H9 (cell line): ENCODE measurements around the gene PREX1. TPM values are rescaled to one million over a fixed set of nuclear protein-coding genes. Genes with fewer than 3 reads are reported as not detected.

Source experiments
- DNase-seq: peaks from one replicate; pipeline ENCODE4 v3.0.0-alpha.2; 2017
- H2AFZ ChIP-seq: one replicate; pipeline ENCODE4 v1.6.1; 2013; ENCODE audit warnings: mild to moderate bottlenecking, low read length, control low read depth, moderate library complexity
- H2AK5ac ChIP-seq: 2 replicates; pipeline ENCODE4 v1.6.1; 2013; ENCODE audit warnings: low read length, control low read depth, mixed read lengths; ENCODE audit not compliant: insufficient read length
- H2BK120ac ChIP-seq: one replicate; pipeline ENCODE4 v1.6.1; 2013; ENCODE audit warnings: low read depth, mild to moderate bottlenecking, low read length, control low read depth, inconsistent platforms; ENCODE audit not compliant: poor library complexity, severe bottlenecking
- H2BK12ac ChIP-seq: 2 replicates; pipeline ENCODE4 v1.6.1; 2013; ENCODE audit warnings: low read length, control low read depth, mixed read lengths, low read depth; ENCODE audit not compliant: insufficient read length
- H2BK15ac ChIP-seq: 2 replicates; pipeline ENCODE4 v1.6.1; 2013; ENCODE audit warnings: low read depth, low read length, control low read depth
- H2BK20ac ChIP-seq: one replicate; pipeline ENCODE4 v1.6.1; 2013; ENCODE audit warnings: low read depth, mild to moderate bottlenecking, low read length, control low read depth, inconsistent platforms; ENCODE audit not compliant: poor library complexity, severe bottlenecking
- H2BK5ac ChIP-seq: 2 replicates; pipeline ENCODE4 v1.6.1; 2013; ENCODE audit warnings: low read length, control low read depth, mixed read lengths; ENCODE audit not compliant: insufficient read length
- H3K14ac ChIP-seq: 2 replicates; pipeline ENCODE4 v1.6.1; 2013; ENCODE audit warnings: low read length, control low read depth; ENCODE audit not compliant: insufficient read depth
- H3K18ac ChIP-seq: 2 replicates; pipeline ENCODE4 v1.6.1; 2013; ENCODE audit warnings: low read depth, mild to moderate bottlenecking, mixed read lengths, low read length, control low read depth; ENCODE audit not compliant: insufficient read length
- H3K23ac ChIP-seq: 2 replicates; pipeline ENCODE4 v1.6.1; 2013; ENCODE audit warnings: low read length, control low read depth, mixed read lengths, low read depth; ENCODE audit not compliant: insufficient read length
- H3K23me2 ChIP-seq: 2 replicates; pipeline ENCODE4 v1.6.1; 2013; ENCODE audit warnings: low read depth, mild to moderate bottlenecking, mixed read lengths, low read length, control low read depth; ENCODE audit not compliant: insufficient read length, poor library complexity, severe bottlenecking
- H3K27ac ChIP-seq: 2 replicates; pipeline ENCODE4 v1.5.1; 2013; ENCODE audit warnings: low read length, control low read depth, mixed read lengths, low read depth; ENCODE audit not compliant: insufficient read length
- H3K27me3 ChIP-seq: 2 replicates; pipeline ENCODE4 v1.6.1; 2013; ENCODE audit warnings: low read length, control low read depth, inconsistent platforms; ENCODE audit not compliant: insufficient read depth
- H3K4ac ChIP-seq: 2 replicates; pipeline ENCODE4 v1.6.1; 2013; ENCODE audit warnings: low read depth, mild to moderate bottlenecking, control low read depth, inconsistent platforms, low read length, moderate library complexity
- H3K4me1 ChIP-seq: 2 replicates; pipeline ENCODE4 v1.6.1; 2013; ENCODE audit warnings: low read length, control low read depth, inconsistent platforms; ENCODE audit not compliant: insufficient read depth
- H3K4me2 ChIP-seq: 2 replicates; pipeline ENCODE4 v1.6.1; 2013; ENCODE audit warnings: low read length, control low read depth, mixed read lengths; ENCODE audit not compliant: insufficient read length, insufficient read depth
- H3K56ac ChIP-seq: 2 replicates; pipeline ENCODE4 v1.6.1; 2013; ENCODE audit warnings: low read depth, mild to moderate bottlenecking, mixed read lengths, low read length, control low read depth; ENCODE audit not compliant: insufficient read length
- H3K79me1 ChIP-seq: 2 replicates; pipeline ENCODE4 v1.6.1; 2013; ENCODE audit warnings: low read depth, mild to moderate bottlenecking, moderate library complexity, low read length, control low read depth, inconsistent platforms; ENCODE audit not compliant: insufficient read depth, poor library complexity, severe bottlenecking
- H3K79me2 ChIP-seq: 2 replicates; pipeline ENCODE4 v1.6.1; 2013; ENCODE audit warnings: low read length, control low read depth, inconsistent platforms; ENCODE audit not compliant: insufficient read depth
- H3K9ac ChIP-seq: 2 replicates; pipeline ENCODE4 v1.6.1; 2013; ENCODE audit warnings: low read length, control low read depth, mixed read lengths; ENCODE audit not compliant: insufficient read length; ENCODE audit errors: extremely low read depth
- H3K9me3 ChIP-seq: one replicate; pipeline ENCODE4 v1.6.1; 2013; ENCODE audit warnings: low read depth, low read length, inconsistent platforms; ENCODE audit not compliant: control insufficient read depth
- H3T11ph ChIP-seq: one replicate; pipeline ENCODE4 v1.6.1; 2013; ENCODE audit warnings: mild to moderate bottlenecking, low read length, control low read depth, inconsistent platforms
- H4K20me1 ChIP-seq: one replicate; pipeline ENCODE4 v1.6.1; 2013; ENCODE audit not compliant: control insufficient read depth, insufficient read length, insufficient read depth
- H4K5ac ChIP-seq: 2 replicates; pipeline ENCODE4 v1.6.1; 2013; ENCODE audit warnings: low read depth, mild to moderate bottlenecking, mixed read lengths, low read length, control low read depth; ENCODE audit not compliant: insufficient read length
- H4K8ac ChIP-seq: replicated peaks from 2 replicates; pipeline ENCODE4 v1.6.1; 2013; ENCODE audit warnings: low read length, control low read depth, mixed read lengths, low read depth; ENCODE audit not compliant: insufficient read length
- H4K91ac ChIP-seq: 2 replicates; pipeline ENCODE4 v1.6.1; 2013; ENCODE audit warnings: low read depth, mild to moderate bottlenecking, moderate library complexity, mixed read lengths, low read length, control low read depth; ENCODE audit not compliant: insufficient read length
- H3K27ac Mint-ChIP-seq, 3 experiments: 2 replicates in 2 of 3; 3 replicates in 1 of 3; pipeline ENCODE4 v1.8.0; 2020 to 2021; ENCODE audit warnings: mixed read lengths in 3 of 3, mild to moderate bottlenecking in 1 of 3, moderate library complexity in 1 of 3
- H3K27me3 Mint-ChIP-seq: 2 replicates; pipeline ENCODE4 v1.8.0; 2021; ENCODE audit warnings: low read depth, mild to moderate bottlenecking, moderate library complexity, mixed read lengths
- H3K36me3 Mint-ChIP-seq, 3 experiments: 2 replicates in 2 of 3; 3 replicates in 1 of 3; pipeline ENCODE4 v1.8.0; 2020 to 2021; ENCODE audit warnings: low read depth in 3 of 3, mixed read lengths in 3 of 3; ENCODE audit not compliant: insufficient read depth in 1 of 3
- H3K4me1 Mint-ChIP-seq, 2 experiments: 2 replicates each; pipeline ENCODE4 v1.8.0; 2020; ENCODE audit warnings: mixed read lengths in 2 of 2
- H3K4me3 Mint-ChIP-seq, 2 experiments: 2 replicates in 1 of 2; 3 replicates in 1 of 2; pipeline ENCODE4 v1.8.0; 2020 to 2021; ENCODE audit warnings: mild to moderate bottlenecking in 2 of 2, mixed read lengths in 2 of 2, moderate library complexity in 1 of 2
- H3K9me3 Mint-ChIP-seq, 2 experiments: 2 replicates in 1 of 2; 3 replicates in 1 of 2; pipeline ENCODE4 v1.8.0; 2020; ENCODE audit warnings: mild to moderate bottlenecking in 2 of 2, mixed read lengths in 2 of 2, moderate library complexity in 1 of 2
- CTCF ChIP-seq: fragments of 200-600 bp; sonication (generic); conservative IDR thresholded peaks from 3 replicates; pipeline ENCODE4 v1.8.0; 2021; ENCODE audit warnings: antibody characterized with exemption, mild to moderate bottlenecking
- WGBS: extraction: QIAGEN DNeasy Blood & Tissue Kit; methylation state at CpG from one replicate; pipeline ENCODE4 v1.1.7; 2013; ENCODE audit warnings: missing lambda C conversion rate, low lambda C conversion rate, mixed read lengths; ENCODE audit not compliant: insufficient read length; ENCODE audit errors: extremely low coverage; 5-methylcytosine and 5-hydroxymethylcytosine counted together
- total RNA-seq: library from RNA; stranded (reverse); gene quantifications from 2 replicates; pipeline ENCODE4 v1.2.1, GENCODE V29; 2021

The PREX1 gene
- total RNA-seq, 1 experiment from 2014 or later, result 6.6 TPM

DNA sequence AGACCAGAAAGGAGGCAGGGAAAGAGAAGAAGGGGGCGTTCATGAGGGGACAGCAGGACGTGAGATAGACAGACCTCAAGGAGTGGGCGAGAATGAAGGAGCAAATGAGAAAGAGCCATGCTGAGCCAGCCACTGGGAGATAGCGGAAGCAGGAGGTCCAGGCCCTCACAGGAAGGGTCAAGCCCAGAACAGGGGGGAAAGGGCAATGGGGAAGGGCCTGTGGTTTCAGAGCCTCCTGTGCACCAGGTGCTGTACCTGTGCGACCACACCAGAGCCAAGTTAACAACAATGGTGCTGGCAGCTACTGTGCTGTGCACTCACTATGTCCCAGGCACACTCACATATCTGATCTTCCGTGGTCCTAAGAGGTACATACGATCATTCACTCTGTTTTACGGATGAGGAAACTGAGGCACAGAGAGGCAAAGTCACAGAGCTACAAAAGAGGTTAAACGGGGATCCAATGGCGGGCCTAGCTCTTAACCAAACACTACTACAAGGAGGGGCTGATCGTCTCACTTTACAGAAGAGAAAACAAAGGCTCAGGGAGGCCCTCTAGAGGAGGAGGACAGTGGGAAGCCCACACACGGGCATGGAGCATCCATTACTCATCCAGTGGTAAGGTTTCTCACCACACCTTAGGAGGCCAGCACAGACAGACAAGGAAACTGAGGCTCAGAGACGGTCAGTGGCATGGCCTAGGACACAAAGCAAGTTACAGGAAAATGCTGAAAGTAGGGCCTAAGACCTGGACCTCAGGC lies 129.1 kb downstream of the PREX1 start:
- Histone ChIP-seq H3K4me1 (no peaks in the 10 kb centered on the region), H3K79me2 (no peaks in the 10 kb centered on the region), H2BK12ac (no peak overlapping the region), H3K14ac (no peak overlapping the region; the same call in 1 of the 2 replicates), H3K27me3 (no peaks in the 10 kb centered on the region), H3K9ac (no peak overlapping the region), H4K5ac (no peak overlapping the region), H3K23me2 (no peaks in the 10 kb centered on the region), H2BK15ac (no peak overlapping the region), H3K23ac (no peak overlapping the region), H3K27ac (no peak overlapping the region), H4K91ac (no peak overlapping the region), H4K20me1 (no peaks in the 10 kb centered on the region), H2BK5ac (no peak overlapping the region), H4K8ac (peak overlapping the region; percentile 40), H3K79me1 (no peaks in the 10 kb centered on the region), H3K9me3 (no peaks in the 10 kb centered on the region), H2AK5ac (no peak overlapping the region), H2AFZ (no peak overlapping the region), H3T11ph (no peak overlapping the region), H3K4me2 (no peak overlapping the region), H3K56ac (no peak overlapping the region), H3K18ac (peak overlapping the region; percentile 52), H2BK20ac (no peak overlapping the region), H3K4ac (no peak overlapping the region), H2BK120ac (no peak overlapping the region)
- no peaks in the 10 kb centered on the region; a peak in 1 of 7 replicates for H3K36me3 Mint-ChIP-seq
- H3K9me3 Mint-ChIP-seq, result no peaks in the 10 kb centered on the region
- H3K27ac Mint-ChIP-seq, result peak overlapping the region in 1 of 3 experiments; percentile 6; a peak in 2 of 7 replicates
- no CpG with 5 or more reads among the region's 13 CpGs for WGBS
- TF ChIP-seq CTCF, result peak; percentile 61
- DNase-seq, result peak; percentile 47
- peaks cover 5 to 6% of the 10 kb centered on the region in 2 experiments for H3K4me1 Mint-ChIP-seq
- no peak overlapping the region for H3K4me3 Mint-ChIP-seq
- no peaks in the 10 kb centered on the region for H3K27me3 Mint-ChIP-seq
